CD4-positive, alpha-beta T cell treated with Interleukin-4 for 1 hour (primary cell): ENCODE results near the gene COA8.
A peak's percentile ranks its signal among the peaks of the same experiment; 100 is the strongest.
"Not testable (repeated sequence)": the region's sequence is repeated elsewhere in the genome, so short reads cannot be mapped to it uniquely, and the experiment has no call there.

Experiments used
- DNase-seq, 2 donors: peaks; one replicate each; pipeline ENCODE4 v3.0.0-alpha.2; 2020 to 2022

Gene COA8

GRCh38 chr14:103562429-103563225, at the start of gene COA8, which contains the start of gene BAG5:
Gene COA8 (plus strand): TSS chr14:103562960. CDS start chr14:103563002, 42 bp downstream.
Gene BAG5 (minus strand): TSS chr14:103562657. CDS start chr14:103561164, 1,493 bp downstream.
- peak; percentile 83 to 86 for DNase-seq

DNA sequence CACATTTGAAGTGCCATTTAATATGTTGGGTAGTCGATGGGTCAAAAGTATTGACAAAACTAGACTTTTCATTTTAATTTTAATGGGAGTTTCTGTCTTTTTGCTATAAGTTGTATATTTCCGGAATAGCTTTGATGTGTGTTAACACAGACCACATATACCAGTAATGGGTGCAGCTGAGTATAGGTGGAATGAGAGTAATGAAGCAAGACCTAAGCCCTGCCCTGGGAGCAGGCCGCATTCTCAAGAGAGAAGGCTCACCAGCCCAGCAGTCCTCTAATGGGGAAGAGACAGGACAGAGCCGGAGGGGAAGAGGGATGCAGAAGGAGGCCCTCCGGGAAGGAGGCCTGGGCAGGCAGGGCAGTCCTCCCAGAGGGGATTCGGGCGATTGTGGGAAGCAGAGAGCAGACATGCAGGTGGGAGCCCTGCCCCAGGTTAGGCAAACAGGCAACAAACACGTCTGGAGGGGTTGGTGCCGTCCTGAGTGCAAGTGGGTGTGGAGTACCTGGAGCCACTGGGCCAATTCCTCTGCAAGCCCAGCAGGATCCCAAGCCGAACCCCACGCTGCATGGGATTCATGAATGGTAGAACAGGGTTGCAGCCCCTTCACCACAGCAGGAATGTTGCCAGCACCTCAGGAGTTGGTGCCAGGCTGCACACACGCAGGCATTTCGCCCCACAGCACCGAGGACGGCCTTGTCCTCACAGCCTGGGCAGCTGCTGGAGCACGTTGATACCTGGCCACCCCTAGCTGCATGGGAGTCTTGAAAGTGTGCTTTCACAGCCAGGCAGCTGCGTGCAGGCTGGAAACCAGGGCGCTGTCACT, 48.0 kb upstream of the COA8 start:
- no peak for DNase-seq

GRCh38 chr14:103516426-103517173, 46.2 kb upstream of the COA8 start:
- DNase-seq: no peak

DNA sequence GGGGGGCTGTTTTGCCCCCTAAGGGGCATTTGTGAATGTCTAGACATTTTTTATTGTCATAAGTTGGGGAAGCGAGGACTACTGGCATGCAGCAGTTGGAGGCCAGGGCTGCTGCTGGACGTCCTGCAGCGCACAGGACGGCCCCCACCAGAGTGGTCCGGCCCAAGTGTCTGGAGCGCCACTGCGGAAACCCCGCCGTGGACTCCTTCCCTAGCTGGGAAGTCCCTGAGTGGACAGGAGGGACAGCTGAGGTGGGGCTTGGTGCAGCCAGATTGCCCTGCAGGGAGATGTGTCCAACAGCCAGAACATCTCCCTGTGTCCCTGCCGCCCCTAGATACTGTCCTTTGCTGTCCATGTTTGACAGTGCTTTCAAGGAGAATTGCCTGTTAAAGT, 45.6 kb upstream of the COA8 start:
- no peak for DNase-seq

DNA sequence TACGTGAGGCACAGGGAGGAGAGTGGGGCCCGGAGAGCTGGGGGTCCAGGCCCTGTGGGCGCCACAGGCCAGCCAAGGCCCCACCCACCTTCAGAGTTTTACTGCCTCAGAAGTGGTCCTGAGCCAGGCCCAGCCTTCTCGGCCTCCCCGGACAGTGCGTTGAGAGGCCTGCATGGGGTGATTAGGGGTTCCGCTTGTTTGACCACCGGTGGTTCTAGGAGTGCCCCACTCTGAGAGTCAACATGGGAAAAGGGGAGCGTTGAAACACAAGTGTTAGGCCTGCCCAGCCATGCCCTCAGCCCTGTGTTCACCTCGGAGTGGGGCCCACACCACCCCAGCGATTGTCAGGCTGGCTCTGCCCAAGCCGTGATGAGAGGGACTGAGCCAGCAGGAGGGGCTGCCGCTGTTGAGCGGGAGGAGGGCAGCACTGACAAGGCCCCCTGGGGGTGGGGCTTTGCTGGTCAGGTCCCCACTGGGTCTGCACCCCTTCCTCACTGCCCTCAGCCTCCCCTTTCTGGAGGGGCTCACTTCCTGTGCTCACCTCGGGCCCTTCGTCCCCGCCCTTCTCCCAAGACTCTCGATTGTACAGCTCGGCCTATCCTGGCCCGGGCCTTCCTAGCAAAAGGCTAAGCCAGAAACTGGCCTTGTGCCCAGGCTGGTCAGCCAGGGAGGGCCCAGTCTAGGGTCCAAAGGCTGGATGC, 44.9 kb upstream of the COA8 start:
- no peak for DNase-seq

GRCh38 chr14:103518422-103519042, 44.2 kb upstream of the COA8 start:
- peak; percentile 41 to 56 for DNase-seq

DNA sequence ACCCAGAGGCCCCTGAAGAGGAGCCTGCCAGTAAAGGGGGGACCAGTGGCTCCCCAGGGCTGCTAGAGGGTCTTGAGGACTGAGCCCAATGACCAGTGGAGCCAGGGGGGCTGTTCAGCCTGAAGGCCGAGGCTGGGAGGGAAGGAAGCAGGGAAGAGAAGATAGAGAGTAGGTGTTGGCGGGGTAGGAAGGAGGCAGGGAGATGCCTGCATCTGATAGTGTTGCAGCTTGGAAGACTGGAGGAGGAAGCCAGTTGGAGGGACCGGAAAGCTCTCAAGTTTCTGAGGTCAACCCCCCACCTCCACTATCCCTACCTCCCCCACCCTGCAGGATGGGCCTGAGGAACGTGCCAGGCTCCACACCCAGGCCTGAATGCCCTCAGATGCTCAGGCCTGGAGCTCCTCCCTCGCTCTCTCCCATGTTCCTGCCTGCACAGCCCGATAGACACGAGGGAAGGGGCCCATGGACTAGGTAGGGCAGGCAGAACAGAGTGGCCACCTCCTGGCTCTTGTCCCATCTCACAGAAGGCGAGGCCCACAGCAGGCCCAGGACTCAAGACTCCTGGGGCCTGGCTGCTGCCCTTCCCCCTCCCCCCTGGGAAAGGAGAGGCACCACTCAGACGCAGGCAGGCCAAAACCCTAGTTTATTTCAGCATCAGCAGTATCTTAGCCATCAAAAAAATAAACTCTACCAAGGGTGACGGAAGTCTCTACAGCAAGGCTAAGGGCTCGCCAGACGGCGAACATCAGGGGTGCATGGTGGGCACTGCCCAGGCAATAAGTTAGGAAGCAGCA, 43.5 kb upstream of the COA8 start:
- DNase-seq: no peak

- no peak for DNase-seq
These were observed 42.9 kb upstream of the COA8 start for GRCh38 chr14:103519837-103520212.

- no peak for DNase-seq
These were observed 42.5 kb upstream of the COA8 start for GRCh38 chr14:103520269-103520656.

GRCh38 chr14:103520657-103521437, 41.9 kb upstream of the COA8 start:
- DNase-seq: peak; percentile 77 to 80

GRCh38 chr14:103521438-103521950, 41.3 kb upstream of the COA8 start:
- peak in 1 of 2 donors; percentile 24 for DNase-seq

DNA sequence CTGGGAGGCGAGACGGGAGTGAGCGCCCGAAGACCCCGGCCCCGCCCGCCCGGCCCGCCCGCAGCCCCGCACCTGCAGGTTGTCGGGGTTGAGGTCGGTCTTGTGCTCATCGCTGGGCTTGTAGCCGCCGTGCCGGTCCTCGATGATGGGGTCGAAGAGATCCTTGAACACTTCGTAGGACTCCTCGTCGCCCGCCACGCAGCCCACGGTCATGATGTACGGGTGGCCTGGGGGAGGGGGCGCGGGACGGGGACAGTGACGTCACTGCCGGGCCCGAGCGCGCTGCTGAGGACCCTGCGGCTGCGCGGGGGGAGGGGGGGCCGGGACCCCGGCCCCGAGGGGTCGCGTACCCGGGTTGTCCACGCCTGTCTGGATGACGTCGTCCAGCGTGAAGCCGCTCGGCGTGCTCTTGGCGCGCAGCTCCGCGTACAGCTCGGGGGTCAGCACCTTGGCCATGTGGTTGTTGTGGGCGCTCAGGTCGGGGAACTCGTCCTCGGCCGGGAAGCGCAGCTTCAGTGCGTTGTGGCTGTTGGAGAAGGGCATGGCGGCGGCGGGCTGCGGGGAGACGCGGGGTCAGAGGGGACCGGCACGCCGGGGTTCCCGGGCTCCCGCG, 40.7 kb upstream of the COA8 start:
- DNase-seq: peak in 1 of 2 donors; percentile 14

GRCh38 chr14:103522649-103523574, 39.8 kb upstream of the COA8 start, which contains the start of gene CKB:
Gene CKB (minus strand): TSS chr14:103522830. CDS start chr14:103522493, 337 bp downstream.
- peak; percentile 32 to 33 for DNase-seq

- DNase-seq: no peak
These were observed 39.2 kb upstream of the COA8 start for GRCh38 chr14:103523575-103523954.

DNA sequence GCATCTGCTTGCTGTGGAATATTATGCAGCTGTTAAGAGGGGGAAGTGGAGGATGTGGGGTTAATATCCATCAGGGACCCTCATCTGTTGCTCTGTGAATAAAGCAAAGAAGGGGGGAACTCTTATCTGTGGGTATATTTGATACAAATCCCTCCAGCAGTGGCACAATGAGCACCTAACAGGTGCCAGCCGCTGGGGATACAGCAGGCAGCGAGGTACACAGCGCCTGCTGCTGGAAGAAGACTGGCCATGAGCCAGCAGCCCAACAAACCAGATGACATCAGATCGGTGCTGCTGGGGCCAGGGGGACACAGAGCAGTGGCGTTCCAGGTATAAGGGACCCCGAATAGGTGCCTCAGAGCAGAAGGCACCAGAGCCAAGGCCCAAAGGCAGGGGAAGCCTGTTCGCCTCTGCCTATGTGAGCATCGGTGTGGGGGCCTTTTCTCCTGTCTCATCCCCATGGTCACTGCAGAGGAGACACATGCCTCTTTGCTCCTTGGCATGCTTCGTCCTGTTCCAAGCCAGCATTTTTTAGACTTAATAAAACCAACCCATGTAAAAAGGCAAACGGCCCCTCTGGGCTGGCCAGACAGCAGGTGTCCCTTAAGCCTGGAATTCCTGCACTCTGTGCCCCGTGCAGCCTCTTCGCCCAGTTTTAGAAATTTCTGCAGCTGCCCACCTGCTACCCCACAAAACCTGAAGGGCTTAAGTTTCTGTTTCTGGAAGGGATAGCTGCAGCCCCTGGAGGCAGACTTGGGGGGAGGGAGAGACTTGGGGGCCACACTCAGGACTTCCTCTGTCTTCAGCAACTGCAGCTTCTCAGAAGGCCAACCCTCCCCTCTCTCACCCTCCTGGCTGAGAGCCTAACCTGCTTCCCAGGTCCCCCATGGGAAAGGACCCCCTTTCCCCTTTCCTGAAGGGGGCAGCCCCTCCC, 38.5 kb upstream of the COA8 start:
- no peak for DNase-seq

DNA sequence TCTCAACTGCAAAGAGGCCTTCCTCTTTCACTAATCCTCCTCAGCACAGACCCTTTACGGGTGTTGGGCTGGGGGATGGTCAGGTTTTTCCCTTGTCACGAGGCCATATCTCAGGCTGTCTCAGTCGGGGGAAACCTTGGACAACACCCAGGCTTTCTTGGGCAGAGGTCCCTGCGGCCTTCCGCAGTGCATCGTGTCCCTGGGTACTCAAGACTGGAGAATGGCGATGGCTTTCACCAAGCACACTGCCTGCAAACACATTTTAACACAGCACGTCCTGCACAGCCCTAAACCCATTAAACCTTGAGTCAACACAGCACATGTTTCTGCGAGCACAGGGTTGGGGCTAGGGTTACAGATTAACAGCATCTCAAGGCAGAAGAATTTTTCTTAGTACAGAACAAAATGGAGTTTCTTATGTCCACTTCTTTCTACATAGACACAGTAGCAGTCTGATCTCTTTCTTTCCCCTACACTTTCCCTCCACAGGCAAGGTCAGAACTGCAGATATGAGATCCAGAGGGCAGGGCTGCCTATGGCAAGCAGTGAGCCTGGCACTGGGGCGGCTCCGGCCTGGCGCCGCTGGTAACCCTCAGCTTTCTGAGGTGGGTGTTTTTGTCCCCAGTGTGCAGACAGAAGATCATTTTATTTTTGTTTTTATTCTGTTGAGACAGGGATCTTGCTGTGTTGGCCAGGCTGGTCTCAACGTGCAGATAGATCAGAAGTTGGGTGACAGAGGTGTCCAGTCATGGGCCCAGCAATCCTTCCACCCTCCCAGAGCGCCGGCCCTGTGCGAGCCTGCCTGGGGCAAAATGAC, 37.1 kb upstream of the COA8 start:
- not testable (repeated sequence) for DNase-seq
